Esophagus squamous epithelium (tissue), 4 donors: ENCODE measurements around the gene IRF2BP2.

Source experiments
- POLR2A ChIP-seq, 4 donors: fragments of 450-650 bp; IDR thresholded peaks; one replicate each; pipeline ENCODE4 v1.6.1; 2017; ENCODE audit warnings: antibody characterized with exemption in 4 of 4, mild to moderate bottlenecking in 4 of 4, moderate library complexity in 3 of 4
- TF ChIP-seq, protein P1 (sequence below), 6 experiments: fragments of 450-650 bp in 4 of 6; fragments of 200-600 bp in 2 of 6; sonication (generic) in 2 of 6; IDR thresholded peaks; one replicate each; pipeline ENCODE4 v1.5.1; 2016 to 2019; ENCODE audit warnings: antibody characterized with exemption in 6 of 6, mild to moderate bottlenecking in 4 of 6, moderate library complexity in 4 of 6

DNA sequence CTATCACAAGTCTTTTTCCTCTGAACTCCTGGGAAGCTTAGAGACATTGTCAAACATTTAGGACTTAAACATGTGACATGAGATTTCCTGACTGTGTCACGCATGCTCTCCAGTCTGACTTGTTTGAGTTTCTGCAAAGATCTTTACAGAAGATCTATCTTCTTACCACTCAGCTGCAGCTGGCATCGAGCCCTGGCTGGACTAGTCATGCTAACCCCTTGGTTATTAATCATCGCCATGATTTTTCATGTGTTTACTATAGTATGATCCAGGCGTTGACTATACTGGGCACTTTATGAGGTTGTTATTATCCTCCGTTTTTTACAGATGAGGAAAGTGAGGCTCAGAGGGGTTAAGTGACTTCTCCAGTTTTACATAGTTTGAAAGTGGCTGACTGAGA lies 18.1 kb upstream of the IRF2BP2 start:
- TF ChIP-seq POLR2A (IDR thresholded peaks at IDR 0.05), result no peak
- TF ChIP-seq, protein P1, sequence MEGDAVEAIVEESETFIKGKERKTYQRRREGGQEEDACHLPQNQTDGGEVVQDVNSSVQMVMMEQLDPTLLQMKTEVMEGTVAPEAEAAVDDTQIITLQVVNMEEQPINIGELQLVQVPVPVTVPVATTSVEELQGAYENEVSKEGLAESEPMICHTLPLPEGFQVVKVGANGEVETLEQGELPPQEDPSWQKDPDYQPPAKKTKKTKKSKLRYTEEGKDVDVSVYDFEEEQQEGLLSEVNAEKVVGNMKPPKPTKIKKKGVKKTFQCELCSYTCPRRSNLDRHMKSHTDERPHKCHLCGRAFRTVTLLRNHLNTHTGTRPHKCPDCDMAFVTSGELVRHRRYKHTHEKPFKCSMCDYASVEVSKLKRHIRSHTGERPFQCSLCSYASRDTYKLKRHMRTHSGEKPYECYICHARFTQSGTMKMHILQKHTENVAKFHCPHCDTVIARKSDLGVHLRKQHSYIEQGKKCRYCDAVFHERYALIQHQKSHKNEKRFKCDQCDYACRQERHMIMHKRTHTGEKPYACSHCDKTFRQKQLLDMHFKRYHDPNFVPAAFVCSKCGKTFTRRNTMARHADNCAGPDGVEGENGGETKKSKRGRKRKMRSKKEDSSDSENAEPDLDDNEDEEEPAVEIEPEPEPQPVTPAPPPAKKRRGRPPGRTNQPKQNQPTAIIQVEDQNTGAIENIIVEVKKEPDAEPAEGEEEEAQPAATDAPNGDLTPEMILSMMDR (IDR thresholded peaks at IDR 0.05), result no peak
